HepG2 (cell line): ENCODE measurements around the gene SEM1. TPM values are rescaled to one million over a fixed set of nuclear protein-coding genes. Genes with fewer than 3 reads are reported as not detected.

Source experiments
- ATAC-seq: fragments of 200-7000 bp; cut with Tn5 transposase; 3 replicates; pipeline ENCODE4 v1.9.1; 2020; ENCODE audit warnings: mild to moderate bottlenecking, moderate library complexity
- BruUV-seq: library from RNA; stranded (reverse); fragments of 400-500 nt; replicated peaks from 2 replicates; lab custom pipeline; 2021; lab: Mats Ljungman, UMichigan
- CTCF ChIA-PET: fragments of 300-600 bp; formaldehyde crosslinking; extraction: SDS; loops from one replicate; lab custom pipeline; 2021; ENCODE audit warnings: low total read pairs, inconsistent platforms, low intra/inter-chr PET ratio; lab: Yijun Ruan, JAX
- POLR2A ChIA-PET: fragments of 350-600 bp; sonication (Branson Sonifier 250); formaldehyde crosslinking; loops from one replicate; lab custom pipeline; 2020; ENCODE audit warnings: antibody characterized with exemption, inconsistent platforms; lab: Yijun Ruan, JAX
- DNase-seq: peaks from one replicate; pipeline ENCODE4 v3.0.0-alpha.2; 2015; ENCODE audit warnings: low spot score
- FAIRE-seq: peaks from 3 replicates; lab custom pipeline; 2011; peaks lifted over from hg19 to GRCh38; lab: Jason Lieb, UNC
- H2AFZ ChIP-seq: one replicate; pipeline ENCODE4 v1.6.1; 2011; ENCODE audit warnings: low read length, inconsistent platforms
- H3K27ac ChIP-seq: fragments of 300-600 bp; 3 replicates; pipeline ENCODE4 v1.8.0; 2011; ENCODE audit warnings: mixed run types, mild to moderate bottlenecking, mixed read lengths, low read length, inconsistent platforms; ENCODE audit not compliant: insufficient read depth; ENCODE audit errors: extremely low read length
- H3K27me3 ChIP-seq, 2 experiments: fragments of 200-600 bp in 1 of 2; 2 replicates in 1 of 2; 3 replicates in 1 of 2; pipeline versions ENCODE4 v1.6.0 to v1.8.0; 2011; ENCODE audit warnings: low read length in 2 of 2, mild to moderate bottlenecking in 2 of 2, moderate library complexity in 2 of 2, inconsistent platforms in 1 of 2; ENCODE audit not compliant: insufficient read depth in 2 of 2, control insufficient read depth in 1 of 2
- H3K36me3 ChIP-seq, 2 experiments: fragments of 200-600 bp in 1 of 2; replicated peaks in 1 of 2; 2 replicates in 1 of 2; 3 replicates in 1 of 2; pipeline versions ENCODE4 v1.5.1 to v1.8.0; 2011; ENCODE audit warnings: low read length in 2 of 2, inconsistent platforms in 1 of 2; ENCODE audit not compliant: insufficient read depth in 2 of 2, control insufficient read depth in 1 of 2
- H3K4me1 ChIP-seq: 2 replicates; pipeline ENCODE4 v1.5.1; 2012; ENCODE audit warnings: low read length, inconsistent platforms; ENCODE audit not compliant: insufficient read depth
- H3K4me2 ChIP-seq: 2 replicates; pipeline ENCODE4 v1.6.0; 2011; ENCODE audit warnings: low read depth, low read length, inconsistent platforms
- H3K4me3 ChIP-seq, 3 experiments: fragments of 200-600 bp in 1 of 3; sonication (generic), shearing (Covaris generic) in 1 of 3; replicated peaks in 1 of 3; 2 replicates each; pipeline ENCODE4 v1.5.1; 2011 to 2016; ENCODE audit warnings: low read length in 3 of 3, inconsistent platforms in 2 of 3, low read depth in 2 of 3, mild to moderate bottlenecking in 2 of 3, control low read depth in 1 of 3, mixed read lengths in 1 of 3; ENCODE audit not compliant: insufficient read depth in 1 of 3
- H3K79me2 ChIP-seq: one replicate; pipeline ENCODE4 v1.6.1; 2011; ENCODE audit warnings: low read length, inconsistent platforms; ENCODE audit not compliant: insufficient read depth
- H3K9ac ChIP-seq: 2 replicates; pipeline ENCODE4 v1.6.0; 2011; ENCODE audit warnings: mild to moderate bottlenecking, low read depth, low read length, inconsistent platforms; ENCODE audit not compliant: insufficient read depth
- H3K9me3 ChIP-seq: 2 replicates; pipeline ENCODE4 v1.5.1; 2012; ENCODE audit warnings: mild to moderate bottlenecking, low read length
- H4K20me1 ChIP-seq: 2 replicates; pipeline ENCODE4 v1.6.0; 2011; ENCODE audit warnings: inconsistent platforms, mild to moderate bottlenecking, low read length, moderate library complexity; ENCODE audit not compliant: insufficient read depth
- GABPA ChIP-seq, 2 experiments: IDR thresholded peaks; 2 replicates each; pipeline ENCODE4 v1.6.1; 2011 to 2016; ENCODE audit warnings: low read depth in 2 of 2, low read length in 1 of 2, missing biosample characterization in 1 of 2, missing genetic modification characterization in 1 of 2
- HNF1A ChIP-seq, 2 experiments: sonication (generic) in 1 of 2; formaldehyde crosslinking in 1 of 2; IDR thresholded peaks; 2 replicates each; pipeline versions ENCODE4 v1.4.0 to v1.6.1; 2016 to 2020; ENCODE audit warnings: borderline replicate concordance in 1 of 2, low read depth in 1 of 2, mild to moderate bottlenecking in 1 of 2, missing genetic modification reagents in 1 of 2
- MLLT10 ChIP-seq: sonication (generic); formaldehyde crosslinking; IDR thresholded peaks from 2 replicates; pipeline ENCODE4 v1.4.0; 2020; ENCODE audit warnings: missing genetic modification reagents
- NRL ChIP-seq: sonication (generic); formaldehyde crosslinking; IDR thresholded peaks from 2 replicates; pipeline ENCODE4 v1.5.0; 2020; ENCODE audit warnings: missing genetic modification reagents, mild to moderate bottlenecking, moderate library complexity, borderline replicate concordance
- PRPF4 ChIP-seq: fragments of 200-400 bp; formaldehyde crosslinking; IDR thresholded peaks from 2 replicates; pipeline ENCODE4 v1.6.1; 2016; ENCODE audit warnings: low read length, low read depth; ENCODE audit not compliant: poor library complexity, severe bottlenecking
- SALL2 ChIP-seq: sonication (generic); formaldehyde crosslinking; IDR thresholded peaks from 2 replicates; pipeline ENCODE4 v1.8.1; 2023; ENCODE audit warnings: mild to moderate bottlenecking, missing genetic modification reagents, inconsistent platforms
- ZBTB38 ChIP-seq: sonication (generic); formaldehyde crosslinking; IDR thresholded peaks from 2 replicates; pipeline ENCODE4 v1.5.1; 2020; ENCODE audit warnings: mild to moderate bottlenecking, missing genetic modification reagents
- ZBTB7A ChIP-seq: sonication (generic); formaldehyde crosslinking; IDR thresholded peaks from 2 replicates; pipeline ENCODE4 v1.8.0; 2022; ENCODE audit warnings: mild to moderate bottlenecking, missing genetic modification reagents
- ZNF160 ChIP-seq: sonication (generic); formaldehyde crosslinking; IDR thresholded peaks from 2 replicates; pipeline ENCODE4 v1.8.0; 2022; ENCODE audit warnings: mild to moderate bottlenecking, inconsistent platforms, missing genetic modification reagents
- ZNF335 ChIP-seq: sonication (generic); formaldehyde crosslinking; IDR thresholded peaks from 2 replicates; pipeline ENCODE4 v1.4.0; 2020; ENCODE audit warnings: missing genetic modification reagents
- WGBS: methylation state at CpG from one replicate; pipeline ENCODE4 v1.1.6; 2017; ENCODE audit warnings: low lambda C conversion rate; 5-methylcytosine and 5-hydroxymethylcytosine counted together
- in situ Hi-C: cut with HindIII; loops from 2 replicates; pipeline ENCODE4 v1.10.0; 2017; ENCODE audit warnings: low pct_unique_long_range_greater_than_20kb; ENCODE audit not compliant: extremely low pct_ligation_motif_present
- intact Hi-C: fragments of 100-400 bp; cut with micrococcal nuclease; formaldehyde crosslinking; loops from one replicate; pipeline ENCODE4 v1.10.0; 2022; ENCODE audit not compliant: unreplicated experiment
- polyA plus RNA-seq, 8 experiments: library from polyadenylated mRNA; depleted of rRNA in 3 of 8; stranded (reverse) in 7 of 8; unstranded in 1 of 8; fragments of >200 nt; fragmentation: Illumina TruSeq in 4 of 8; extraction: Trizol in 4 of 8; gene quantifications; 2 replicates each; pipeline versions ENCODE4 v1.2.1 to v1.2.3, GENCODE V29; 2011 to 2016; ENCODE audit warnings: low read depth in 4 of 8, missing spikeins in 1 of 8, mixed read lengths in 1 of 8; ENCODE audit not compliant: insufficient read depth in 1 of 8
- total RNA-seq, 5 experiments: library from RNA; depleted of rRNA; stranded (reverse); fragments of >200 nt; fragmentation: Illumina TruSeq; extraction: Trizol; gene quantifications; 2 replicates each; pipeline ENCODE4 v1.2.3, GENCODE V29; 2016; ENCODE audit warnings: low read depth in 1 of 5
- TF ChIP-seq, protein P1 (sequence below): sonication (generic); formaldehyde crosslinking; IDR thresholded peaks from 2 replicates; pipeline ENCODE4 v1.4.0; 2020; ENCODE audit warnings: mild to moderate bottlenecking, missing genetic modification reagents

SEM1 gene
- total and polyA plus RNA-seq, 2 of the 13 experiments (the other 11 are each of a cell fraction or from before 2014, with no cell fraction given), result 40.7 to 174 TPM

DNA sequence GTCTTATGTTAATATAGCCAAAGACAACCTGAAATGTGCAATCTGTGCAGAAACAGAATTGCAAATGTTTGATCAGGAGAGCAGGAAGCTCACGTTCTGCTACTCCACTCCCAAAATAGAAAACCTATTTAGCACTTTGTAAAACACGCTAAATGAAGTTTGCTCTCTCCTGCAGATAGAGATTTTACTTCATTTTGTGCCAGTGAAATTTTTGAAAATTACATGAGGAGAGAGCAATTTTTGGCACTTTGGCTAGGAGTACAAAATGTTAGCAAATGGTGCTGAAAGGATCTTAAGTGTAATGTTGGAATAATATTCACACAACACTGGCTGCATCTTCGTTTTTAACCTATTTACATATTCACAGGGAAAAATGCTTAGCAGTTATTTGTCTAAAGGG, 61.9 kb downstream of the SEM1 start (continued):
- TF ChIP-seq GABPA (IDR thresholded peaks at IDR 0.05; ENCODE audit: low read depth, low read length) (no peak), GABPA (CRISPR knock-in tag; IDR thresholded peaks at IDR 0.05; ENCODE audit: low read depth) (no peak), MLLT10 (CRISPR knock-in tag) (no peak)
- TF ChIP-seq, protein P1, sequence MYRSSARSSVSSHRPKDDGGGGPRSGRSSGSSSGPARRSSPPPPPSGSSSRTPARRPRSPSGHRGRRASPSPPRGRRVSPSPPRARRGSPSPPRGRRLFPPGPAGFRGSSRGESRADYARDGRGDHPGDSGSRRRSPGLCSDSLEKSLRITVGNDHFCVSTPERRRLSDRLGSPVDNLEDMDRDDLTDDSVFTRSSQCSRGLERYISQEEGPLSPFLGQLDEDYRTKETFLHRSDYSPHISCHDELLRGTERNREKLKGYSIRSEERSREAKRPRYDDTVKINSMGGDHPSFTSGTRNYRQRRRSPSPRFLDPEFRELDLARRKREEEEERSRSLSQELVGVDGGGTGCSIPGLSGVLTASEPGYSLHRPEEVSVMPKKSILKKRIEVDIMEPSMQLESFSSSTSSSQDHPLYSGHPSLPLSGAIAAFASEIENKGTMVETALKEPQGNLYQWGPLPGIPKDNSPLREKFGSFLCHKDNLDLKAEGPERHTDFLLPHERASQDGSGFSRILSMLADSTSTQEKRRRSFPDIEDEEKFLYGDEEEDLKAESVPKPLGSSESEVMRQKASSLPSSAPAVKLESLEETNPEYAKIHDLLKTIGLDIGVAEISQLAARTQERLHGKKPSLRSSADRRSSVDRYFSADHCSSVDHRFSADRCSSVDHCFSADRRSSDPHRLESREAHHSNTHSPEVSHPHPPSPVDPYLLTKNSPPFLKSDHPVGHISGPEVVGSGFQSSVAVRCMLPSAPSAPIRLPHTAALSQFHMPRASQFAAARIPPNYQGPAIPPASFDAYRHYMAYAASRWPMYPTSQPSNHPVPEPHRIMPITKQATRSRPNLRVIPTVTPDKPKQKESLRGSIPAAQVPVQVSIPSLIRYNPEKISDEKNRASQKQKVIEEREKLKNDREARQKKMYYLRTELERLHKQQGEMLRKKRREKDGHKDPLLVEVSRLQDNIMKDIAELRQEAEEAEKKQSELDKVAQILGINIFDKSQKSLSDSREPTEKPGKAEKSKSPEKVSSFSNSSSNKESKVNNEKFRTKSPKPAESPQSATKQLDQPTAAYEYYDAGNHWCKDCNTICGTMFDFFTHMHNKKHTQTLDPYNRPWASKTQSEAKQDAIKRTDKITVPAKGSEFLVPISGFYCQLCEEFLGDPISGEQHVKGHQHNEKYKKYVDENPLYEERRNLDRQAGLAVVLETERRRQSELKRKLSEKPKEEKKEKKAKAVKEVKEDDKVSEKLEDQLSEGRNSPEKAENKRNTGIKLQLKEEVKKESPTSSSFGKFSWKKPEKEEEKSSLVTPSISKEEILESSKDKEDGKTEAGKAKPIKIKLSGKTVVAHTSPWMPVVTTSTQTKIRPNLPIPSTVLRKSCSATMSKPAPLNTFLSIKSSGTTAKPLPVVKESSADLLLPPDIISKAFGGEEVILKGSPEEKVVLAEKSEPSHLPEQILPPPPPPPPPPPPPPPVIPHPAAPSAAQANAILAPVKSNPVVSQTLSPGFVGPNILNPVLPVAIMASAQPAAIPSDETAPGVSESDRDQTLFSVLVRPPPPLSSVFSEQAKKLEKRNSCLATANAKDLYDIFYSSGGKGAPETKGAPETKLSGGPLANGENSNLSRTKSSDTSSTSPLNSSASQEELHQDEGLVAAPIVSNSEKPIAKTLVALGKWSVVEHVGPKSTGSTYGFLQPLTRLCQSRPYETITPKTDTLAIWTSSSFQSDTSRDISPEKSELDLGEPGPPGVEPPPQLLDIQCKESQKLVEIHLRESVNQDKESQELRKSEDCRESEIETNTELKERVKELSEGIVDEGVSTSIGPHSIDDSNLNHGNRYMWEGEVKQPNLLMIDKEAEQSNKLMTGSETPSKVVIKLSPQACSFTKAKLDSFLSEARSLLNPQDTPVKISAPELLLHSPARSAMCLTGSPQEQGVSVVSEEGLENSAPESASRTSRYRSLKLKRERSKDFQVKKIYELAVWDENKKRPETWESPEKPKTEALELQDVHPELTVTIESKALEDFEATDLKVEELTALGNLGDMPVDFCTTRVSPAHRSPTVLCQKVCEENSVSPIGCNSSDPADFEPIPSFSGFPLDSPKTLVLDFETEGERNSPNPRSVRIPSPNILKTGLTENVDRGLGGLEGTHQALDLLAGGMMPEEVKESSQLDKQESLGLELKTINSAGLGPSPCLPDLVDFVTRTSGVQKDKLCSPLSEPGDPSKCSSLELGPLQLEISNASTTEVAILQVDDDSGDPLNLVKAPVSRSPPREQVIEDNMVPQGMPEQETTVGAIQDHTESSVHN (CRISPR knock-in tag), result no peak
- TF ChIP-seq, all 625 proteins: peak for 0

- no peak for DNase-seq
- POLR2A ChIA-PET, result no interaction called here
- ATAC-seq, result no peak
- in situ Hi-C loops (no loop called here), intact Hi-C loops (no loop called here)
- WGBS, result 32% methylated on average over 3 of the region's 3 CpGs
- no peak overlapping the region for H3K4me3 ChIP-seq
- no peaks in the 10 kb centered on the region for H3K4me1 ChIP-seq
- no peak overlapping the region for H3K9ac ChIP-seq
- FAIRE-seq, result no peak
- H3K79me2 ChIP-seq, result no peaks in the 10 kb centered on the region
- H3K27ac ChIP-seq, result no peak overlapping the region
- no peak overlapping the region for H2AFZ ChIP-seq
- no peaks in the 10 kb centered on the region for H3K27me3 ChIP-seq
- H3K9me3 ChIP-seq, result no peaks in the 10 kb centered on the region
- H4K20me1 ChIP-seq, result no peaks in the 10 kb centered on the region
- H3K36me3 ChIP-seq, result no peaks in the 10 kb centered on the region
- H3K4me2 ChIP-seq, result no peak overlapping the region
- no TSS peak for BruUV-seq
- CTCF ChIA-PET, result no interaction called here
- TF ChIP-seq SALL2 (CRISPR knock-in tag) (no peak), ZNF160 (CRISPR knock-in tag) (no peak), ZNF335 (no peak), PRPF4 (no peak), ZBTB38 (CRISPR knock-in tag) (no peak), NRL (CRISPR knock-in tag) (no peak), ZBTB7A (CRISPR knock-in tag) (no peak), HNF1A (IDR thresholded peaks at IDR 0.05; ENCODE audit: low read depth) (no peak), HNF1A (CRISPR knock-in tag; IDR thresholded peaks at IDR 0.05; ENCODE audit: borderline replicate concordance) (no peak)
Measured at GRCh38 chr7:96645084-96645483, 64.6 kb downstream of the SEM1 start.
